ENCODE results near the gene LILRA5.
"Not testable (repeated sequence)": the region's sequence is repeated elsewhere in the genome, so short reads cannot be mapped to it uniquely, and the experiment has no call there.

GRCh38 chr19:54286283-54286682, 26.7 kb downstream of the LILRA5 start:
- not testable (repeated sequence) for TF ChIP-seq SMAD3, IRF2 (CRISPR knock-in tag; IDR thresholded peaks at IDR 0.05)
